SH-SY5Y (cell line): ENCODE results near the gene WDFY3.

ENCODE experiments used
- GATA2 ChIP-seq: IDR thresholded peaks from 2 replicates; pipeline ENCODE4 v1.6.1; 2011; ENCODE audit warnings: mild to moderate bottlenecking, low read depth, low read length
- GATA3 ChIP-seq: IDR thresholded peaks from 2 replicates; pipeline ENCODE4 v1.6.1; 2011; ENCODE audit warnings: low read depth, mild to moderate bottlenecking, low read length, moderate library complexity

DNA sequence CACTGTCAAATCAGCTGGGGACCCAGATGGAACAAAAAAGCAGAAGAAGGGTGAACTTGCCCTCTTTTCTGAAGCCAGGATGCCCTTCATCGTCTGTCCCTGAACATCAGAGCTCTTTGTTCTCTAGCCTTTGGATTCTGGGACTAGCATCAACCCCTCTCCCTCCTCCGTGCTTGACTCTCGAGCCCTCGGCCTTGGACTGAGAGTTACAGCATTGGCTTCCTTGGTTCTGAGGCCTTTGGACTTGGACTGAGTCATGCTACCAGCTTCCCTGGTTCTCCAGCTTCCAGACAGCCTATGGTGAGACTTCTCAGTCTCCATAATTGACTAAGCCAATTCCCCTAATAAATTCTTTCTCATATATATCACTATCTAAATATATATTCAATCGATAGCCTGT is 38.4 kb downstream of the WDFY3 start:
- TF ChIP-seq GATA2 (no peak), GATA3 (no peak)
